ENCODE measurements around the gene P4HA2.

The P4HA2 gene

GRCh38 chr5:132245593-132245992, 17.9 kb upstream of the P4HA2 start:
- no peaks in the 10 kb centered on the region for H3K9me2 ChIP-seq (replicated peaks; ENCODE audit: low read depth, low read length)
- H3K4me1 ChIP-seq (ENCODE audit: insufficient read depth, low read length, poor library complexity, severe bottlenecking): no peaks in the 10 kb centered on the region

DNA sequence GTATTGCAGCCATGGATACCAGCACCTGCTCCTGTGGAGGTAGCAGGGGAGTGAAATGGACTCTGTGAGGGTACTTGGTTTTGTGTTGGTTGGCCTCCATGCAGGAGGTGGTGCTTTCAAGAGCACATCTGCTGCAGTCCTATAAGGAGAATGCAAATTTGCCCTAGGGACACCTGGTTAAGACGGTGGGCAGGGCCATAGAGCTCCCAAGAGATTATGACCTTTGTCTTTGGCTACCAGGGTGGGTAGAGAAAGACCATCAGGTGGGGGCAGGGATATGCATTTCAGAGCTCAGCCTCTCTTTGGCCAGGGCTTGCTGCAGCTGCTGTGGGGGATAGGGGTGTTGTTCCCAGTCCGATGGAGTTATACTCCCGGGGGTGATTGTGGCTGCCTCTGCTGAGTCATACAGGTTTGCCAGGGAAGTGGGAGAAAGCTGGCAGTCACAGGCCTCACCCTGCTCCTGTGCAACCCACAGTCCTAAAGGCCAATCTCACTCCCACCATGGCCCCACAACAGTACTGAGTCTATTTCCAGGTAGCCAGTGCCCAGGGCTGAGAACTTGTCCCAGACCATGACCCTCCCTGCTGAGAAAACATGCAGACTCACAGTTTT, 15.8 kb upstream of the P4HA2 start:
- Histone ChIP-seq H4K20me1 (ENCODE audit: insufficient read depth, low read length, poor library complexity, severe bottlenecking) (no peaks in the 10 kb centered on the region), H3K4me3 (ENCODE audit: low read length, poor library complexity, severe bottlenecking) (no peak overlapping the region), H3K9ac (ENCODE audit: low read depth, low read length, poor library complexity, severe bottlenecking) (no peak overlapping the region), H3F3A (ENCODE audit: low read depth) (no peaks in the 10 kb centered on the region), H3K36me3 (ENCODE audit: insufficient read depth, low read length) (no peaks in the 10 kb centered on the region), H3K79me2 (ENCODE audit: insufficient read depth, low read length) (no peaks in the 10 kb centered on the region), H3K9me2 (replicated peaks; ENCODE audit: low read depth, low read length) (no peaks in the 10 kb centered on the region), H3K9me3 (ENCODE audit: insufficient read depth, low read depth, low read length) (no peaks in the 10 kb centered on the region), H2AFZ (ENCODE audit: low read length) (no peak overlapping the region), H3K4me2 (ENCODE audit: low read depth, low read length, poor library complexity, severe bottlenecking) (no peak overlapping the region), H3K27me3 (ENCODE audit: insufficient read depth, low read length, poor library complexity, severe bottlenecking) (no peaks in the 10 kb centered on the region), H3K4me1 (ENCODE audit: insufficient read depth, low read length, poor library complexity, severe bottlenecking) (peaks cover 5% of the 10 kb centered on the region)
- TF ChIP-seq, protein P1, sequence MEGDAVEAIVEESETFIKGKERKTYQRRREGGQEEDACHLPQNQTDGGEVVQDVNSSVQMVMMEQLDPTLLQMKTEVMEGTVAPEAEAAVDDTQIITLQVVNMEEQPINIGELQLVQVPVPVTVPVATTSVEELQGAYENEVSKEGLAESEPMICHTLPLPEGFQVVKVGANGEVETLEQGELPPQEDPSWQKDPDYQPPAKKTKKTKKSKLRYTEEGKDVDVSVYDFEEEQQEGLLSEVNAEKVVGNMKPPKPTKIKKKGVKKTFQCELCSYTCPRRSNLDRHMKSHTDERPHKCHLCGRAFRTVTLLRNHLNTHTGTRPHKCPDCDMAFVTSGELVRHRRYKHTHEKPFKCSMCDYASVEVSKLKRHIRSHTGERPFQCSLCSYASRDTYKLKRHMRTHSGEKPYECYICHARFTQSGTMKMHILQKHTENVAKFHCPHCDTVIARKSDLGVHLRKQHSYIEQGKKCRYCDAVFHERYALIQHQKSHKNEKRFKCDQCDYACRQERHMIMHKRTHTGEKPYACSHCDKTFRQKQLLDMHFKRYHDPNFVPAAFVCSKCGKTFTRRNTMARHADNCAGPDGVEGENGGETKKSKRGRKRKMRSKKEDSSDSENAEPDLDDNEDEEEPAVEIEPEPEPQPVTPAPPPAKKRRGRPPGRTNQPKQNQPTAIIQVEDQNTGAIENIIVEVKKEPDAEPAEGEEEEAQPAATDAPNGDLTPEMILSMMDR (conservative IDR thresholded peaks at IDR 0.05; ENCODE audit: low read length): no peak
- TF ChIP-seq EZH2phosphoT487 (IDR thresholded peaks at IDR 0.05; ENCODE audit: borderline replicate concordance): no peak

More at GRCh38 chr5:132245593-132245992, 17.9 kb upstream of the P4HA2 start:
- Histone ChIP-seq H3K27me3 (ENCODE audit: insufficient read depth, low read length, poor library complexity, severe bottlenecking) (no peaks in the 10 kb centered on the region), H2AFZ (ENCODE audit: low read length) (no peak overlapping the region), H4K20me1 (ENCODE audit: insufficient read depth, low read length, poor library complexity, severe bottlenecking) (no peaks in the 10 kb centered on the region), H3K9me3 (ENCODE audit: insufficient read depth, low read depth, low read length) (no peaks in the 10 kb centered on the region), H3K79me2 (ENCODE audit: insufficient read depth, low read length) (no peaks in the 10 kb centered on the region), H3K36me3 (ENCODE audit: insufficient read depth, low read length) (no peaks in the 10 kb centered on the region), H3K4me2 (ENCODE audit: low read depth, low read length, poor library complexity, severe bottlenecking) (no peak overlapping the region), H3K9ac (ENCODE audit: low read depth, low read length, poor library complexity, severe bottlenecking) (no peak overlapping the region), H3F3A (ENCODE audit: low read depth) (no peaks in the 10 kb centered on the region), H3K4me3 (ENCODE audit: low read length, poor library complexity, severe bottlenecking) (no peak overlapping the region)
- TF ChIP-seq, protein P1 (conservative IDR thresholded peaks at IDR 0.05; ENCODE audit: low read length): no peak
- TF ChIP-seq EZH2phosphoT487 (IDR thresholded peaks at IDR 0.05; ENCODE audit: borderline replicate concordance): no peak

- Histone ChIP-seq H3K36me3 (ENCODE audit: insufficient read depth, low read length) (no peaks in the 10 kb centered on the region), H3K9me2 (replicated peaks; ENCODE audit: low read depth, low read length) (no peaks in the 10 kb centered on the region), H3K79me2 (ENCODE audit: insufficient read depth, low read length) (no peaks in the 10 kb centered on the region), H3K4me2 (ENCODE audit: low read depth, low read length, poor library complexity, severe bottlenecking) (no peak overlapping the region), H3K9me3 (ENCODE audit: insufficient read depth, low read depth, low read length) (no peaks in the 10 kb centered on the region), H3K4me3 (ENCODE audit: low read length, poor library complexity, severe bottlenecking) (no peak overlapping the region), H4K20me1 (ENCODE audit: insufficient read depth, low read length, poor library complexity, severe bottlenecking) (no peaks in the 10 kb centered on the region), H3K4me1 (ENCODE audit: insufficient read depth, low read length, poor library complexity, severe bottlenecking) (peaks cover 17% of the 10 kb centered on the region), H3K9ac (ENCODE audit: low read depth, low read length, poor library complexity, severe bottlenecking) (no peak overlapping the region), H2AFZ (ENCODE audit: low read length) (0 out of 2 replicates have a peak overlapping the region, but pooled peaks have one; percentile 32), H3K27me3 (ENCODE audit: insufficient read depth, low read length, poor library complexity, severe bottlenecking) (no peaks in the 10 kb centered on the region), H3F3A (ENCODE audit: low read depth) (no peaks in the 10 kb centered on the region)
- no peak for TF ChIP-seq EZH2phosphoT487 (IDR thresholded peaks at IDR 0.05; ENCODE audit: borderline replicate concordance)
- TF ChIP-seq, protein P1 (conservative IDR thresholded peaks at IDR 0.05; ENCODE audit: low read length): no peak
These were observed 12.1 kb upstream of the P4HA2 start for GRCh38 chr5:132239776-132240175.
